SIG-M5 (cell line): ENCODE results near the gene DRC1.
"Not testable (repeated sequence)": the region's sequence is repeated elsewhere in the genome, so short reads cannot be mapped to it uniquely, and the experiment has no call there.

Experiments
- DNase-seq: peaks from one replicate; lab custom pipeline; 2025; lab: John Stamatoyannopoulos, UW

The DRC1 gene

GRCh38 chr2:26463244-26464192 lies 61.8 kb downstream of the DRC1 start:
- no peak for DNase-seq

- no peak for DNase-seq
Observed at GRCh38 chr2:26464390-26465265, 62.9 kb downstream of the DRC1 start.

- no peak for DNase-seq
Observed at GRCh38 chr2:26465266-26465925, 63.7 kb downstream of the DRC1 start.

GRCh38 chr2:26465981-26466471 lies 64.3 kb downstream of the DRC1 start:
- no peak for DNase-seq

GRCh38 chr2:26466662-26467310 lies 65.1 kb downstream of the DRC1 start:
- DNase-seq, result no peak

- DNase-seq, result not testable (repeated sequence)
Observed at GRCh38 chr2:26468544-26468943, 66.8 kb downstream of the DRC1 start.

GRCh38 chr2:26469092-26469710 lies 67.5 kb downstream of the DRC1 start:
- DNase-seq, result no peak

- no peak for DNase-seq
Observed at GRCh38 chr2:26469955-26470354, 68.2 kb downstream of the DRC1 start.

GRCh38 chr2:26470601-26471260 lies 69.0 kb downstream of the DRC1 start:
- DNase-seq, result no peak

- no peak for DNase-seq
Observed at GRCh38 chr2:26471289-26471688, 69.6 kb downstream of the DRC1 start.

- no peak for DNase-seq
Observed at GRCh38 chr2:26471766-26472706, 70.3 kb downstream of the DRC1 start.

- no peak for DNase-seq
Observed at GRCh38 chr2:26472821-26473655, 71.3 kb downstream of the DRC1 start.

- no peak for DNase-seq
Observed at GRCh38 chr2:26473796-26474195, 72.1 kb downstream of the DRC1 start.

GRCh38 chr2:26474261-26474785 lies 72.6 kb downstream of the DRC1 start:
- no peak for DNase-seq

- no peak for DNase-seq
Observed at GRCh38 chr2:26475037-26475436, 73.3 kb downstream of the DRC1 start.

GRCh38 chr2:26475832-26476501 lies 74.2 kb downstream of the DRC1 start:
- no peak for DNase-seq

GRCh38 chr2:26477126-26477910 lies 75.6 kb downstream of the DRC1 start:
- DNase-seq, result no peak
